NCI-H2029 treated with DMSO at 0.1 percent for 48 hours (cell line): ENCODE results near the gene MYO1E.

Experiments used
- DNase-seq: peaks from one replicate; lab custom pipeline; 2025; lab: John Stamatoyannopoulos, UW

MYO1E gene

GRCh38 chr15:59315914-59316451 lies 56.7 kb downstream of the MYO1E start:
- peak; percentile 32 for DNase-seq

DNA sequence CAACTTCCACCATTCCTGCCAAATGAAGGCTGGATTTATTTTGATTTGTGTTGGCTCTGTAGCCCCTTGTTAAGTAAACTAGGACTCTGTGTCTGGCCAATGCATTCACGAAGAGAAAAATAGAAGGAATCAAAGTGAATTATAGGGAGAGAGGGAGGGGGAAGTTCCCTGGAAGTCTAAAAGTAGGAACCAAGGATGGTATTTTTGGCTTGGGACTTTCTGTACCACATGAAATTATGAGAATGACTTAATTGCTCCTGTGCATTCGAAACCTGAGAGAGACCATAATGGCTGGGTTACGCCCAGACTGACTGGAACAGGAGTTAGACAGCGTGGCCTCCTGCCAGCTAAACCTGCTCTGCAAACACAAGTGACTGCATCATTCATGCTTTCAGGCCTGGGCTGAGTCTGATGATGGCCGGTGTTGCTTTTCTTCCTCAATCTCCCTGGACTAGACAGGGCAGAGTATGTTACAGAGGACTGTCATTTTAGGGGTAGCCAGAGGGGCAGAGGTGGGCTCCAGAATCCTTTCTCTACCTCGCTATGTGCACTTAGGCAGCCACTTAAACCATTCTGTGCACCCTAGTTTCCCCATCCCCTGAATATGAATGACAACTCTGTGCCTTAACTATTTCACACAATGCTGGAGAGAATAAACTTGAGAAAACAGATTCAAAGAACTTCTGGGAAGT lies 58.9 kb downstream of the MYO1E start:
- peak; percentile 22 for DNase-seq

- DNase-seq, result no peak
Observed at GRCh38 chr15:59312205-59312604, 60.5 kb downstream of the MYO1E start.

DNA sequence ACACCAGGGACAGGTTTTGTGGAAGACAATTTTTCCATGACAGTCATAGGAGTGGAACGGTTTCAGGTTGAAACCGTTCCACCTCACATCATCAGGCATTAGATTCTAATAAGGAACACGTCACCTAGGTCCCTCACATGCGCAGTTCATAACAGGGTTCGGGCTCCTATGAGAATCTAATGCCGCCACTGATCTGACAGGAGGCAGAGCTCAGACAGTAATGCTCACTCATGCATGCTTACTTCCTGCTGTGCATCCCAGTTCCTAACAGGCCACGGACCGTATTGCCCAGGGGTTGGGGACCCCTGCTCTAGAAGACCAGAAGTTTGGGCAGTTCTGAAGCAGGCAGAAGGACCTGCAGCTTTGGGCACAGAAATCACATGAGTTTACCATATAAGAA lies 61.5 kb downstream of the MYO1E start:
- DNase-seq, result no peak

GRCh38 chr15:59309405-59309804 lies 63.3 kb downstream of the MYO1E start:
- no peak for DNase-seq

DNA sequence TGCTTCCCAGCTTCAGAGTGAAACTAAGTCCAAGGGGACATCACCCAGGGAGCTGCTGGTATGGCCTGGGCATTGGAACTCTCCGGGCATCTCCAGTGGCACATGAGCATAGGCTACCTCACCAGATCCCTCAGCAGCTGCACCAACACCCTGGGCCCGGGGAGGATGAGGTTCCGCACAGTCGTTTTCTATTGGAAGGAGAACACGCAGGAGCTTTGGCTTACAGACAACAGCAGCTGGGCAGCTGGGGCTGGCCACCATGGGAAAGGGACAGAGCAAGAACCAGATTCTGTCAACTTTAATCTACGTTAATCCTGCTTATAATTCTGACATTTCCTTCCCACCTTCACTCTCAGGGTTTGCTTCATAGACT lies 65.5 kb downstream of the MYO1E start:
- no peak for DNase-seq

- no peak for DNase-seq
Observed at GRCh38 chr15:59306520-59307164, 66.0 kb downstream of the MYO1E start.

- DNase-seq, result no peak
Observed at GRCh38 chr15:59304807-59305206, 67.9 kb downstream of the MYO1E start.

DNA sequence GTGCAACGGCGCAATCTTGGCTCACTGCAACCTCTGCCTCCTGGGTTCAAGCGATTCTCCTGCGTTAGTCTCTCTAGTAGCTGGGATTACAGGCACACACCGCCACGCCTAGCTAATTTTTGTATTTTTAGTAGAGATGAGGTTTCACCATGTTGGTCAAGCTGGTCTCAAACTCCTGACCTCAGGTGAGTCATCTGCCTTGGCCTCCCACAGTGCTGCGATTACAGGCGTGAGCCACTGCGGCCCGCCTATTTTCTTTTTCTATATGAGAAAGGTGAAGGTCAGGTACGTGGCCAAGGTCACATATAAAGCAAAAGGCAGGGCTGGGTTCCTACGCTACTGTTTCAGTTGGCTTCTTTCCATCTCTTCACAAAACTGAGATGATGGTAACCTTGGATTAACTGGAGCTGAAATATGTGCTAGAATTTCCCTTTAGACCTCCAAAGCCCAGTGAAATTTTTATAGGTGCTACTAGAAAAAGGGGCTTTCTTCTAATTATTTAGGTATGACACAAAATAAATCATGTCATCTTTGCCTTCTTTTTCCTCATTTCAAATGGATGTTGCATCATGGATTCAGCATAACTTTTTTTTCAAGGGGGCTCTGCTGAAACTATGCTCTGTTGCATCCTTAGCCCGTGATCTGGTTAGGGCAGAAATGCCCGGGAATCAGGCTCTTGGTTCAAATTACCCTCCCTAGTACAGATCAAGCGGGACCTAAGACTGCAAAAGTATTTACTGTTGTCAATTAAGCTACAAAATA lies 68.5 kb downstream of the MYO1E start:
- DNase-seq, result no peak

DNA sequence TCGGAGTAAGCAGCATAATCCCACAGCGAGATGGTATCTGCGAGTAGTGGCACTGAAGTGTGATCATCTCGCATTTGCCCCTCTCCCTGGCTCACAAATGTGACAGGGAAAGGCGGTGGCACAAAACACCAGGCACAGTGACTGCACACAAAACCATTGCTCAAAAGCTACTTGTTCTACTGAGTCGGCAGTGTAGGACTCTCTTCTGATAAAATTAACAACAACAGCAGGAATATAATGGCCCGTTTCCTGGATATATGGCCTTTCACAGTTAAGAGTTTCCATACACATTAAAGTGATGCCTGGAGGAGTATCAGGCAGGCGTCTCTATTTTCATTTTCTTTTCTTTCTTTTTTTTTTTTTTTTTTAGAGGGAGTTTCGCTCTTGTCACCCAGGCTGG lies 69.0 kb downstream of the MYO1E start:
- no peak for DNase-seq

GRCh38 chr15:59303136-59303535 lies 69.5 kb downstream of the MYO1E start:
- DNase-seq, result no peak

DNA sequence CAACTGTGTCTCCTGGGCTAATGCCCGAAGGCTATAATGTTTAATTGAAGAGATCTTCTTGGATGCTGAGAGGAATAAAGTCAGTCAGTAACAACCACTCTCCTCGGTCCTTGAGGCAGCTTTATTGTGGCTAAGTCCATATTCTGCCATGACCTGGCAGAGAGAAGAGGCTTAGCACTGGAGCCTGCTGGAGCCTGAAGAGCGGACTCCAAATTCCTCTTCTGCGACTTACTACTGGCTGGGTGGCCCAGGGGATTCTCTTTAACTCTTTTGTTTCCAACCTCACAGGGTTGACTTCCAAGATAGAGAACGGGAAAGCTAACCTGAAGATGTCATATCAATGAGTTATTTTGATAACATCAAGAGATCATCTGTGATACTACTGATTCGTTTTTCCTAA lies 71.1 kb downstream of the MYO1E start:
- no peak for DNase-seq

- DNase-seq, result no peak
Observed at GRCh38 chr15:59300618-59301139, 72.0 kb downstream of the MYO1E start.

- peak; percentile 46 for DNase-seq
Observed at GRCh38 chr15:59299929-59300617, 72.6 kb downstream of the MYO1E start.

DNA sequence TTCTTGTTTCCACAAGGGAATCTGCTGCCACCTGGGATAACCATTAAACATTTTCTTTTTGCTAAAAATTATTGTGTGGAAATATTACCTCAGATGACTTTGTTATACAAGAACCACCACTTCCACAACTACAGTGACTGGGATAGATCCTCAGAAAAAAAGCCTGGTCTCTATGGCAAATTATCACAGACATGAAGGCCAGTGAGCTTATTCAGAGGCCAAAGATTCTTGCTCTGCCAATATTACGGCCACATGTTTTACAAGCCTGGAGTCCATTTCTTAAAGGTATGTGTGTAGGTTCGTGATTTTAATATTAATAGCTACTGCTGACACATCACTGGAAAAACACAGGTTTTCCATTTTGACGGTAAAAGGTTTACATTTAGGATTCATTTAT lies 73.8 kb downstream of the MYO1E start:
- DNase-seq, result no peak

DNA sequence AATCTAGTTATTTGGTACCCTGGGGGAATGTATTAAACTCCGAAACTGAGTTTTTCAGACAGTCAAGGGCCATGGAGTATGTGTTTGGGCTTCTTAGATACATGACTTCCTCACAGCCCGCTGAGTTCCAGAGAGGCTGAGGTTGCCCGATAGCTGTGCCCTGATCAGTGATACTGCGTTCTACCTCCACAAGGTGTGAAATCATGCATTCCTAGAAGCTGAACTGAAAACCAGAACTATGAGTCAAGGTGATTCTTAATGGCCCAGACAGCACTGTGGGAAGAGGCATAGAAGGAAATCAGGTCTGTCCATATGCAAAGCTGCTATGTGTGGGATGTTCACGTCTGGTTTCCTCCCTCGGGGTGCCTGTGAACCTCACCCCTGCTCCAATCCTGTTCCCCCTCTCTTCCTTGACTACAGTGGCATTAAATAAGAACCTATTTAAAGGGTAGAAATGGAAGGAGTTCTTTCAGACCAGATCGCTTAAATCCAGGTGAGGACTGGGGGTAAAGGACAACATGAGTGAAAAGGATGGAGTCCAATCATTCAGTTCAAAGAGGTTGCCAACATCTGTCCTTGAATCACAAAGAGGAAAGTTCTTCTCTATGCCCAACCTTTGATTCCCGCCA lies 74.3 kb downstream of the MYO1E start:
- no peak for DNase-seq

DNA sequence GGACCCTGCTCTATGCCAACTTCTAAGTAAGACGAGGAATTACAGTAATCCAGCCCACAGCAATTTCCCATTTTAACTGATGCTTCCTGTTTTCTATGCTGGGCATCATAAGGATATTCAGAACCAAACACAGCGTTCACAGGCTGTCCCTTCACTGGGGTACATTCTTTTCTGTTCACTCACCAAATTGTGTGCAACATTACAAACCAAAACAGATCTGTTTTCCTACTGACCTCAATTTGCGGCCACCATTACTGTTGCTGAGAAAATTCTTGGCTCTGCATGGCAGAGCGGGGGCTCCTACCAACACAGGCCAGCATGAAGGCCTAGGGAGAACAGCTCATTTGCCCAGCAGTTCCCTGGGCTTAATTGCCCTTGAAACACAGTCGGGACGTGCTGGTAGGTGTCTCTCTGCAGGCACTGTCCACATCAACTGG lies 76.5 kb downstream of the MYO1E start:
- no peak for DNase-seq

- DNase-seq, result no peak
Observed at GRCh38 chr15:59295261-59296001, 77.2 kb downstream of the MYO1E start.

DNA sequence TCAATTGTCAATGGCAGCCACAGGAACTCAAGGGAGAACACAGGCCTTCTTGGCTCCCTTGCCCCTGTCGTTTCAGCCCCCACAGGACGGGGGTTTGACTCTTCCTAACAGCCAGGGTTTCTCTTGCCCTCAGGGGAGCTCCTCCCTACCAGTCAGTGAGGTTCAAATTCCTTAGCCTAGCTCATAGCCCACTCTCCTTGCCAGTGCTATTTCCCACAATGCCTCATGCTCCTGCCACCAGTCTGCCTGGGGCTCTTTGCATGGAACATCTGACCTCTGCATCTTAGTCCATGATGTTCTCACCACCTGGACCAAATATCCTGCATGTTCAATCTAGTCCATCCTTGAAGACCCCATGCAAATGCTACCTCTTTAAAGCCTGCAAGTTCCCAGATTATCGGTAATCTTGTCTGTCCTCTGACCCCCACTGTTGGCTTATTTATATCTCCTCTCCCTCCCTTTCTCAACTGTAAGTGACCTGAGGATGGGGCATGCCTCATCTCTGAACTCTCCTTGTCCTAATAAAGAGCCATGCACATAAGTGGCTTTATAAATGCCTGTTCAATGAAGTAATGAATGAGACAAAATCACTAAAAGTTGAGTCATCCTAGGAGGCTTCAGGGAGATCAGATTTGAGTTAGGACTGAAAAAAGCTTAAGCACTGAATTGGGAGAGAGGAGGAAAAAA lies 78.0 kb downstream of the MYO1E start:
- DNase-seq, result no peak

DNA sequence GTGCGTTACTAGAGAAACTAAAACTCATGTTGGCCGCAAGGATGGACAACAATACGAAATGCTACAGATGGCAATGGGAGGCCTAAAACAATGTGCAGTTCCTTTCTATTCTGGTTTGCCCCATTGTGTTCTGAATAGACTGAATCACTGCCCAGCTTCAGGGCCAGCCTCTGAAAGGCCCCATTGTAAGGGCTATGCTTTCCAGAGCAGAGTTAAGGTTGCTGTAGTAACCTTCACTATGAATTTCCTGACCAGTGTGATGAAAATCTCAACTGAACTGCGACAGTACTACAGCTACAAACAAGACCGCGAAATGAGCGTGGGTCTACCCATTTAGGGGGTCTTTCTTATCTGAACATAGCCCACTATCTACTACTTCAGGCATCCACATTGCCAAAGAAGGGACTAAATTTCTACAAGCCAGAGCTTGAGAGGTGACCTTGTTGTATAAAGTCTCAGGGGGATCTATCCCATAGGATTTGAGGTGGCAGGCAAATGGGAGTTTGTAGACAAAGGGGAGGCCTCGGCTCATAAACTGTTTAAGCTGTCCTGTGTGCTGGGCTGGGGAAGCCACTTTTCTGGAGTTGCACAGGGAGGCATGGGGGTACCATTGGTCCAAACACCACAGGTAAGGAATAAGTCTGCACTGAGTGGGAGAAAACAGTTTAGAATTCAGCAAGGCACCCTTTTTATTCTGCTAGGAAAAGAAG lies 80.1 kb downstream of the MYO1E start:
- no peak for DNase-seq
